GM18526 (cell line): Measurements from ENCODE around the gene TIAM2.

Experiments
- POLR2A ChIP-seq: IDR thresholded peaks from 3 replicates; pipeline ENCODE4 v1.6.1; 2011; ENCODE audit not compliant: insufficient read length; ENCODE audit errors: extremely low read depth

Gene TIAM2

DNA sequence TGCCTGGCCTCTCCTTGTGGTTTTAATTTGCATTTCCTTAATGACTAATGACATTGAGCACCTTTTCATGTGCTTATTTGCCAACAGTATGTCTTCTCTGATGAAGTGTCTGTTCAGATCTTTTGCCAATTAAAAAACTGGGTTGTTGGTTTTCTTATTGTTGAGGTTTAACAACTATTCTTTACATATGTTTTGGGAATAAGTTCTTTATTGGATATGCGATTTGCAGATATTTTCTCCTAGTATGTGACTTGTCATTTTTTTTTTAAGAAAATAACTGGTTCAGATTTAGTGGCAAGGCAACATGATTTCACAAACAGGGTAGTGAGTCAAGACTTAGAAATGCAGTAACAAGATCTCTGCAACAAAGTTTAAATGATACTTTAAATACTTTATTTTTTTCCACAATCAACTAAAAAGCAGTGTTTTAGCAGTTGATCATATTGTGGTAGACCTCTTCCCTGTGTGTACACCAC, 67.8 kb downstream of the TIAM2 start:
- TF ChIP-seq POLR2A = no peak

DNA sequence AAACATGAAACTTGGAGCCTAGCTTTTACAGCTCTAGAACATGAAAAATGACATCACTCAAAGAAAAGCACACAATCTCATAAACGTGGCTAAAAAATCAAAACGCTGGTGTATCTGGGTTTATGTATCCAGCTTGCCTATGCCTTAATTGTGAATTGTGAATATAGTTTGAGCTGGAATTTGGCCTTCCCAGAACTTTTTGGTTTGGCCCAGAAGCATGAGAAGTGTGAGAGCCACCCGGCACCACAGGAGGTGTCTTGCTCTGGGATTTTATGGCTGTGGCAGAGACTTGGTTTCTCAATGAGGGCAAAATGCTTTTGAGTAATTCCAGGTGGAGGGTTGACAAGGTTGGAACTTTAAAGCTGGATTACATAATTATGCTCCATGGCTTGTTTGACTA, 69.2 kb downstream of the TIAM2 start:
- TF ChIP-seq POLR2A = no peak

DNA sequence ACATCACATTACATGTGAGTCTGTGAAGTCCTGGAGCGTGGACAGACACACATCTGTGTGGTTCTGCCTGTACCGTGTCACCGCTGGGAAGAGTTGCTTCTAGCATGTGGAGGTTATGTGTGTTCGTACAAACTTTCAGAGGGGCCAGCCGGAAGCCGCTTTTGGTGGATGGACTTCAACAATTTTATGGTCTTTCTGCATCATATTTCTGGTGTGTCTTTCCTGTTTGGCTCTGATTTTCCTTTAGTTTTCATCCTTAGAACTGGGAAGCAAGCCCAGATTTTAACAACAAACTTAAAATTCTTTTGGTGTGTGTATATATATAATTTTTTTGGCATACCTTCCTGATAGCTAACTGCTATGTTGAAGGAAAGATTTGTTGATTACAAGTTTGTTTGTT, 71.2 kb downstream of the TIAM2 start:
- no peak for TF ChIP-seq POLR2A

DNA sequence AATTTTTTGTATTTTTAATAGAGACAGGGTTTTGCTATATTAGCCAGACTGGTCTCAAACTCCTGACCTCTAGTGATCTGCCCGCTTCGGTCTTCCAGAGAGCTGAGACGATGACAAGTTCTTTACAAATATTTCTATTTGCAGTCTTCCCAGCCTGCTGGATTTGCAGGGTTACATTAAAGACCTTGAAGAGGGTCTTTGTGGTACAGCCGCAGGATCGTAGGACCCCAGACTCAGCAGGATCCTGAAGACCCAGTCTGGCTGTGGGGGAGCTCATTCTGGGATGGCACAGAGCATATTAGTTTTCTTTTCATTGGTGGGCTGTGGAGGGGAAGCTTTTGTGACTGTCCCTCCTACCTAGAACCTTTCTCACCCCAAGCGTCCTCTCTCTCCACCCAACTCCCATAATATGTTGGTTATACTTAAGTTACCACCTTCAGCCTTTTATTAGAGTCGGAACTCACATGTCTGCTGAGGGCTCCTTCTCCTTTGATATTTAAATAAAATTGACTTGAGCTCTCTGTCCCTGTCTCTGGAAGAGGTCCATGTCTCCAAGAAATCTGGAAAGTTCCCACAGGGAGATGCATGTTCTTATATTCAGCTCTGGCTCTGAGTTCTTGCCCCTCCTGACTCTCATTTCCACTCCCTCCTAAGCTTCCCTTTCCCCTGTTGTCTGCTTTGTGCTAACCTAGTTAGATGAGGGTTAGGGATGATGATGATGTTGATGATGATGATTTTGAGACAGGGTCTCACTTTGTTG, 72.0 kb downstream of the TIAM2 start:
- TF ChIP-seq POLR2A = no peak

DNA sequence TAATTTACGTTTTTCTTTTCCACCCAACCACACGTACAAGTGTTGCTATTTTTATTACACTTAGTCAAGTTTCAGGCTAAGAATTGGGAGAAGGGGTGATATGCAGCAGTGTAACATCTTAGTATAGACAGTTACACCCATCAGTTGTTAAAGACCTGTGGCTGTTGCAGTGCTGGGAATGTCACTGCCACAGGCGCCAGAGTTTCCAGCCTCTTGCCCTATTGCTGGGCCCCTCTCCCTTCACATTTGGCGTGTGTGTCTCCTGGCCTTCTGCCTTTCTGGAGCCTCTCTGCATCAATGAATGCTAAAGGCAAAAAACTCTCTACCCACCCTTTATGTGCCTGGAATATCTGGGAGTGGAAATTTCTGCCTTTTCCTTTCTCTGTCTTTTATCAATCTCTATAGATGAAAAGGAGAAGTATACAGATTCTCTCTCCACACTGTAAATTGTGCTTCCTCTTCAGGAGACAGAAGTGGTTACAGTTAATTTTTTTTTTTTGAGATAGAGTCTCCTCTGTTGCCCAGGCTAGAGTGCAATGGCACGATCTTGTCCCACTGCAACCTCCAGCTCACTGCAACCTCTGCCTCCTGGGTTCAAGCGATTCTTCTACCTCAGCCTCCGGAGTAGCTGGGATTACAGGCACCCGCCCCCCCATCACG, 73.0 kb downstream of the TIAM2 start:
- no peak for TF ChIP-seq POLR2A

DNA sequence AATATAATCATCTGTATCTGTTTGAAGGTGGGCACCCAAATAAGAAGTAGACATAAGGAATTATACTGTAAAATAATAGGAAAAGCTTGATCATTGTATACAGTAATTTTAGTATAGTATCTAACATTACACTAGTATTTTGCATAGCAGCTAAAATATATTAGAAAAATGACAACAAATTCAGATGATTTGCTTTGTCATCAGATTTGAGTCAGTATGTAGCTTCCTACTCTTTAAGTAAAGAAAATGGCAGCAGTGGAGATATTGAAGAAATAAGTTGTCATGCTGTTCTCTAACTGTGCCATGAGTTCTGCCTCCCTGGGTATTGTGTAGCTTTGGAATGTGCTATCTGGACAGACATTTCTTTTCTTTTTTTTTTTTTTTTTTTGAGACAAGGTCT, 74.4 kb downstream of the TIAM2 start:
- no peak for TF ChIP-seq POLR2A

DNA sequence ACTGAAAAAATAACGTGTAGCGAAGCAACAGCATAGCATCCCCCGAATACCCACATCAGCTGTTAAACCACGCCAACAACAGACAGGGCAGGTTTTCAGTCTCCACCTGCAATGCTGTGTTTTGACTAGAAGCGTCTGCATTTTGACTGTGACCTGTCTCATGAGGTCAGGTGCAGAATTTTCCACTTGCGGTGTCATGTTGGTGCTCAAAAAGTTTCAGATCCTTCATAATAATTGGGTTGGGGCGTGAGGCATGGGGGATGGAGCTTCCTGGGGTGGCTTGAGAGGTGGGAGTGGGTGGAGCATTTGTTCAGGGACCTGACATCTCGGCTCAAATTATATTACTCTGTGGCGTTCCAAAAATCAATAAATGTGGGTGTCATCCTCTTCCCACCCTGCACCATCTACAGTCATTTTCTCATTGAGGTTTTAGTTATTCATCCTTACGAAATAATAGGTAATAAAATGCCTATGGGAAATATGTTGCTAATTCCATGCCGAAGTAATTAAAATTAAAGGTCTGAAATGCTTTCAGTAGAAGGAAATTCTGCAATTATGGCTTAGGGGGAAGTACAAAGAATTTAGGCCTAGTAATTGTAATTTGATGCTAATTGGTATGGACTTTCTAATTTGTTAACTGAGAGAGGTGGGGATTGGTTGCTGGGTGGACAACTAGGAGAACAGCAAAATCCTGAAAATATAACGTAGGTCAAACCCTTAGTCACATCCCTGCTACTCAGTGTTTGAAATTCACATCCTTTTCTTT, 81.0 kb downstream of the TIAM2 start:
- no peak for TF ChIP-seq POLR2A

DNA sequence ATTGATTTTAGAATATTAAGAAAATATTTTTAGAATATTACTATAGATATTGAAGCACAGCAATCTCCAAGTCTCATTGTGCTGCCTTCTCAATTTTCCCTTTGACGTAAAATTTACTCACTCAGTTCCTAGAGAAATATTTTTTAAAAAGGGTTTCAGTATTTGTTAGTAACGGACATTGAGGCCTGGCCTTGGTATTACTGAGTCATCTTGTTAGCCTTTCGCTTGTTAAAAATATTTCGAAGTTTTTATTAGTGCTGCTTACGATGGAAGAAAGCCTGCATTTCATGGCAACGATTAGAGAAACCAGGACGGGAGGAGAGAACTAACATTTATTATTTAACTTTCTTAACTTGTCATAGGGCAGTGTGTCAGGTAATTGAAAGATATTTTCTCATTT, 82.2 kb downstream of the TIAM2 start:
- no peak for TF ChIP-seq POLR2A

DNA sequence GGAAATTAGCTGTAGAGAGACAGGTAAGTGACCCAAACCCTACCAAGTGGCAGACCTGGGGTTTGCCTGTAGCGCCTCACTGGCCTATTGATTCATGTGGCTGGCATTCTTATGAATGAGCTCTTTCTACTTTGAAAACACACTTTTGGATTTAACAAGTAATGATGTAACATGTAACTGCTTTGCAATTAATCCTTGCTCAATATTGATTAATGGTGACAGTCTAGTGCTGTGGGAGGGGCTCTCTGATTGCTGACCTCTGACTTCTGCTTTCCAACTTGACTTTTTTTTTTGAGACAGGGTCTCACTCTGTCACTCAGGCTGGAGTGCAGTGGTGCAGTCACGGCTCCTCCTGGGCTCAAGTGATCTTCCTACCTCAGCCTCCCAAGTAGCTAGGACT, 82.7 kb downstream of the TIAM2 start:
- TF ChIP-seq POLR2A = no peak

DNA sequence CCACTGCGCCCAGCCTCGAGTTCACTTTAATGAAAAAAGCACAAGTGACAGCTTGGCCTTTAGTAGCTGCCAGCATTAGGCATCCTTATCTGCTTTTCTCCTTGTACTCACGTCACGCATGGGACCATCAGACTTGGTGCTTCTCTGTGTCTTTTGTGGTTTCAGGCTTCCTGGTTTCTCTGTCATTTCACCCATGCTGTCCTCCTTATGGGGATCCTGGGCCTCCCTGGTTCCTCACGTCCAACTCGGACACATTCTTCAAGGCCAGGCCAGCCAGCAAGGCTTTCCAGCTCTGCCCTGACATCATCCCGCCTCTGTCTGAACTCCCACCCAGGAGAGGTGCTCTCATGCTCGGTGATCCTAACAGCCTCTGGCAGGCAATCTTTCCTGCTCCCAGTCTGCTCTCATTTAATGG, 83.2 kb downstream of the TIAM2 start:
- no peak for TF ChIP-seq POLR2A

DNA sequence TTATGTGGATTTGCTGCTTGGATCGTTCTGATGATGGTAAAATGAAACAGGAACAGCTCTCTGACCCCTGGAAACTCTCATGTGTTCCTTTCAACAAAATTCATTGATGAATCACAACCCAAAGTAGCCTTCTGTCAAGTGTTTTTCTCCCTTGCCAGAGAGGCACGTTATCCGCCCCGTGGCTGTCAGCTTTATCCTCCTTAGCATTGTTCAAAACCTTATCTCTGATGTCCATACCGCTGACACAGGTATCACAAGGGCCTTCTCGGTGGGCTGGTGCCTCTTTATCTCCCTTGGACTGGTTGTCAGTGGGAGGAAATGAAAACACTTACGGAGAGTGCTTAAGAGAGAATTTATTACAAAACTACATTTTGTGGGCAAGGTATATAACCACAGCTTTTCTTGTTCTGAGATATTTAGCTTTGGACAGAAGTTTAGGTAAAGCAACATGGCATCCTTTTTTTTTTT, 84.9 kb downstream of the TIAM2 start:
- TF ChIP-seq POLR2A = no peak

DNA sequence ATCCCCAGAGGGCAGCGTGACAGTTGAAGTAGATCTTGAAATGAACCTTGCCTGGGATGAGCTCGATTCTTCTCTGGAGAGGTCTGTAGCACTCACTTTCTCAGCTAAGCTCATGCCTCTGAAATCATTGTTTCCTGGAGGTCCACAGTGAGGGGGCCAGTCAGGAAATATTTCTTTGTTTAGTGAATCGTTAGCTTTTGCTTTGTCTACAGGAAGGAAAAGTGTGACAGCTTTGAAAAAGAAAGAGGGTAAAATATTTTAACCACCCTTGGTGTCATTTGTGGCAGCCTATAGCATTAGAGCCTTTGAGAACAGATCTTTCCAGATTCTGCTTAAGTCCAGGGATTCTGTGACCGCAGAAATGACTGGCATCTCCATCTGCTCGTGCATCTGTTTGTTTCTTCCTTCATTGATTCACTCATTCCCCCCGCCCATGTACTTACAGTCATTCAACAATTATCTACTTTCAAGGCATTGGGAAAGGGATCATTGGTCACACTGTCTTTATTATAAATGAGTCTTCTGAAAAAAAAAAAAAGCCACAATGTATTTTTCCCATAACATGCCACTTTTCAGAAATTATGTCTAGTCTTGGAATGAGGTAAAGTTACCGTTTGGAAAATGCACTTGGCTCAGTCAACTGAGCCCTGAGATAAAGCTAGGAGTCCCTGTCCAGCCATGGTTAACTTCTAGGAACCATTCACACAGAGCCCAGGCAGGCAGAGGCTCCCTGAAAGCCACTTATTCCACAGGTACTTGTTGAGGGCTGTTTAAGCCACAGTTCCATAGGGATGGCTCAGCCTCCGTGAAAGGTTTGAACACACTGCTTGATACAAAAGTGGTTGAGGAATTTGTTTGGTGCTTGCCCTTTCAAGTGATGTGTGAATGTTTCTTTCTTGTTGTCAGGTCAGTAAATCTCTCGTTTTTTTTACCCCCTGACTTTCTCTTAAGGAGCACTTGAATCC, 86.0 kb downstream of the TIAM2 start:
- no peak for TF ChIP-seq POLR2A

DNA sequence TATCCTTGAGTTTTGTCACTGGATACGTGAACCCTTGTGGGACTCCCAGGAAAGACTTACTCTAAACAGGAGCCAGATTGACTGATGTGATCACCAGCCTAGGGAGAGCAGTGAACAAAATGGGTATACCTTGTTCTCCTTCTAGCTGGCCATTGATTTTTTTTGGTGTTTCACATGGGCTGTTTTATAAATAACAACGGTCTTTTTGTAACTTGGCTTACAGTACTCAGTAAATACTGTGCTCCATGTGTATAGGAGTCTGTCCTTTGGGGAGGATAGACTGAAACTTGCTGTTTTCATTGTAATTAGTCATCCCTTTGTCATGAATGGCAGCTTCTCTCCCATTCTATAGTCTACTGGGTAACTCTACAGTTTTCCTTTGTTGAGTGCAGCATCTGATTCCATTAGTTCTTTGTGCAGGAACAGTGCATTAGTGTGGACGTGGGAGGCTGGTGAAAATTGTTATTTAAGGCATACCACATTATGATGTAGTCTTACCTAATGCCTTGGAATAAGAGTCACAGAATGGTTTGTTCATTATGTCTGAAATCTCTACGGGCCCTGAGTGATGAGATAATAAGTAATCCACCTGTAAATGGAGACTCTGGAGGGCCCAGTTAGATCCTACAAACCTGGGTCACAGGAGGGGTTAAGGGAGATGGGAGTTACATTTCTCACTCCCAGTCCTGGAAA, 89.5 kb downstream of the TIAM2 start:
- no peak for TF ChIP-seq POLR2A

DNA sequence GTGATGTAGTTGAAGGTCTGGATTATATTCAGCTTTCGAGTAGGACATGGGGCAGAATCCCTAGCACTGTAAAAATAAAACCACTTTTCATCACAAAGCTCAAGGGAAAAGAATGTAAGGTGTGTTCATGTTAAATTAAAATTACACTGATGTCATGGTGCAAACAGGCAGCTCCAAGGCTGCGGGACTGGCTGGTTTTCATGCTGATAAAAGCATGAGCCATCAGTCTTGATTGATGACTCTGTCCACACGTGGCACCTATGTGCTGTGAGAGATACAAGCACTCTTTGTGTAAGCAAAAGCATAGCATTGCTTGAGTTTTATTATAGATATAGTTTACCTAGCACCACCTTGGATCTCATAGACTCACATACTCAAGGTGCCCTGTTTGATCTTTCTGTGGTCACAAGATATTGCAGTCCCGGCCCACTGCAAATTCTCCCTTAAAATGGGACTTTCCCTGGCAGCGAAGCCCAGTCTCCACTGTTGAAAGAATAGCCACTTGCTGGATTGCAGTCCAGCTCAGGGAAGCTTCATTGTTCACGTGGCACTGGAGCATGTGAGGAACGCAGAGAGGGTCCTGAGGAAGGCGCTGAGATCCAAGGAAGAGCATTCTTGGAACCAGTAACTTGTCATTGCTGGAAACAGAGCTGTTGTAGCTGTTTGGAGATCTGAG, 90.6 kb downstream of the TIAM2 start:
- TF ChIP-seq POLR2A = no peak
